ENCODE measurements around the gene ASPSCR1.

DNA sequence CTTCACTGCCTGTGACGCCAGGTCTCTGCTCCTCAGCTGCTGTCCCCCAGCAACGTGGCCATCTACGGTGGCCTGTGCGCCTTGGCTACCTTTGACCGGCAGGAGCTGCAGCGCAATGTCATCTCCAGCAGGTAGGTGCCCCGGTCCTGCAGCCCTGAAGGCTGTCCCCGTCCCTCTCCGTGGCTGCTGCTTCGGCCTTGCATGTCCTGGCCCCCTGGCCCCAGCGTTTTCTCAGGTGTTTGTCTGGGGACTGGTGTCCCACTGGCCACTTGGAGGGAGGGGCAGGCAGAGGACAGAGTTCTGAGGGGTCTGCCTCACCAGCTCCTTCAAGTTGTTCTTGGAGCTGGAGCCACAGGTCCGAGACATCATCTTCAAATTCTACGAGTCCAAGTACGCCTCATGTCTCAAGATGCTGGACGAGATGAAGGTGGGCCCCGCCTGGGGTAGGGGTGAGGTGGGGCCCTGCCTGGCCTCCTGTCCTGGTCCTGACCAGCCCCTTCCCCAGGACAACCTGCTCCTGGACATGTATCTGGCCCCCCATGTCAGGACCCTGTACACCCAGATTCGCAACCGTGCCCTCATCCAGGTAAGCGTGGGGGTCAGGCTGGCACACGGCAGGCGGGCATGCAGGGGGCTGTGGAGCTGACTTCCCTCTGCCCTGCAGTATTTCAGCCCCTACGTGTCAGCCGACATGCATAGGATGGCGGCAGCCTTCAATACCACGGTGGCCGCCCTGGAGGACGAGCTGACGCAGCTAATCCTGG lies 78.7 kb downstream of the ASPSCR1 start:
- TF ChIP-seq CTCF (conservative IDR thresholded peaks at IDR 0.05 in 1 of 2, IDR thresholded peaks at IDR 0.05 in 1 of 2; ENCODE audit: low read depth in 1 of 2, low read length in 2 of 2) (no peak), EZH2 (IDR thresholded peaks at IDR 0.05; ENCODE audit: low read length, missing control alignments) (no peak)
